ENCODE data around the gene MLXIP. TPM values are rescaled to one million over a fixed set of nuclear protein-coding genes. Genes with fewer than 3 reads are reported as not detected.
A peak's percentile ranks its signal among the peaks of the same experiment; 100 is the strongest.

Gene MLXIP
- total and polyA plus RNA-seq, 2 experiments from 2014 or later, result 16.2 to 23.0 TPM

GRCh38 chr12:122121745-122122144, 43.2 kb downstream of the MLXIP start:
- no peak overlapping the region for H3K4me3 Mint-ChIP-seq
- peaks cover 19% of the 10 kb centered on the region for H3K4me1 Mint-ChIP-seq
- Histone ChIP-seq H3K4me3 (no peak overlapping the region), H3K27ac (ENCODE audit: low read depth) (no peak overlapping the region), H4K20me1 (replicated peaks; ENCODE audit: insufficient read depth) (no peaks in the 10 kb centered on the region; the same call in 1 of the 2 replicates), H3K4me1 (ENCODE audit: insufficient read depth) (no peaks in the 10 kb centered on the region), H3F3A (replicated peaks; ENCODE audit: low read depth) (no peaks in the 10 kb centered on the region), H3K27me3 (ENCODE audit: insufficient read depth) (no peaks in the 10 kb centered on the region), H2AFZ (no peak overlapping the region), H3K79me2 (replicated peaks; ENCODE audit: insufficient read depth) (peaks cover 24% of the 10 kb centered on the region; the same call in 1 of the 2 replicates), H3K4me2 (no peak overlapping the region), H3K36me3 (ENCODE audit: insufficient read depth) (no peaks in the 10 kb centered on the region), H3K9me2 (ENCODE audit: insufficient read depth) (no peaks in the 10 kb centered on the region)
- no peak for TF ChIP-seq ETS1 (IDR thresholded peaks at IDR 0.05)
- TF ChIP-seq EZH2 (IDR thresholded peaks at IDR 0.05; ENCODE audit: low read depth, unreplicated experiment), result no peak
- TF ChIP-seq REST (IDR thresholded peaks at IDR 0.05; ENCODE audit: unreplicated experiment), result no peak
- TF ChIP-seq JUNB (IDR thresholded peaks at IDR 0.05; ENCODE audit: unreplicated experiment), result no peak
- no peak for ATAC-seq
- H3K27ac Mint-ChIP-seq, result no peak overlapping the region
- peaks cover 9% of the 10 kb centered on the region for H3K27me3 Mint-ChIP-seq (ENCODE audit: insufficient read depth, low read depth, poor library complexity)
- no peaks in the 10 kb centered on the region for H3K36me3 Mint-ChIP-seq (ENCODE audit: low read depth)
- H3K9me3 Mint-ChIP-seq, result no peaks in the 10 kb centered on the region
- no peak for DNase-seq (ENCODE audit: low spot score)

- TF ChIP-seq CTCF (conservative IDR thresholded peaks at IDR 0.05; ENCODE audit: low read depth in 2 of 2), result peak; percentile 78 to 80
- no peak for TF ChIP-seq ZNF114 (CRISPR knock-in tag; IDR thresholded peaks at IDR 0.05)
- Histone ChIP-seq H3K4me2 (no peak overlapping the region), H3K79me2 (replicated peaks; ENCODE audit: insufficient read depth) (peaks cover 19% of the 10 kb centered on the region; the same call in 1 of the 2 replicates)
Measured at GRCh38 chr12:122123051-122123760, 44.6 kb downstream of the MLXIP start.

More at GRCh38 chr12:122123051-122123760, 44.6 kb downstream of the MLXIP start:
- peaks cover 2% of the 10 kb centered on the region; the same call in 1 of the 3 replicates for H3K36me3 Mint-ChIP-seq (ENCODE audit: low read depth)
- Histone ChIP-seq H3K36me3 (ENCODE audit: insufficient read depth) (no peaks in the 10 kb centered on the region), H3K27me3 (ENCODE audit: insufficient read depth) (no peaks in the 10 kb centered on the region), H3K9me2 (ENCODE audit: insufficient read depth) (no peaks in the 10 kb centered on the region), H2AFZ (no peak overlapping the region), H3K4me3 (no peak overlapping the region), H3K4me1 (ENCODE audit: insufficient read depth) (no peaks in the 10 kb centered on the region; the same call in 1 of the 2 replicates), H3K27ac (ENCODE audit: low read depth) (peak overlapping the region; percentile 21; the same call in 1 of the 2 replicates), H3F3A (replicated peaks; ENCODE audit: low read depth) (no peaks in the 10 kb centered on the region), H4K20me1 (replicated peaks; ENCODE audit: insufficient read depth) (no peaks in the 10 kb centered on the region; the same call in 1 of the 2 replicates)
- H3K9me3 Mint-ChIP-seq, result no peaks in the 10 kb centered on the region
- H3K27me3 Mint-ChIP-seq (ENCODE audit: insufficient read depth, low read depth, poor library complexity), result peaks cover 13% of the 10 kb centered on the region
- peaks cover 23% of the 10 kb centered on the region for H3K4me1 Mint-ChIP-seq
- H3K27ac Mint-ChIP-seq, result peak overlapping the region; percentile 60; the same call in 1 of the 2 replicates
- ATAC-seq, result peak; percentile 77
- peak; percentile 95 for DNase-seq (ENCODE audit: low spot score)
- H3K4me3 Mint-ChIP-seq, result no peak overlapping the region
